PC-3 (cell line): ENCODE measurements around the gene DERA. TPM values are rescaled to one million over a fixed set of nuclear protein-coding genes. Genes with fewer than 3 reads are reported as not detected.
"Not testable (repeated sequence)": the region's sequence is repeated elsewhere in the genome, so short reads cannot be mapped to it uniquely, and the experiment has no call there.

Source experiments
- ATAC-seq: fragments of 200-7000 bp; cut with Tn5 transposase; 2 replicates; pipeline ENCODE4 v1.9.1; 2020; ENCODE audit warnings: mild to moderate bottlenecking, moderate library complexity
- BruUV-seq: library from RNA; stranded (reverse); fragments of 400-500 nt; replicated peaks from 2 replicates; lab custom pipeline; 2021; lab: Mats Ljungman, UMichigan
- CTCF ChIA-PET: fragments of 300-600 bp; sonication (Branson Sonifier 250); formaldehyde crosslinking; loops from one replicate; lab custom pipeline; 2022; ENCODE audit warnings: antibody characterized with exemption; lab: Charles Lee
- POLR2A ChIA-PET: fragments of 300-600 bp; sonication (Branson Sonifier 250); formaldehyde crosslinking; loops from one replicate; lab custom pipeline; 2022; ENCODE audit warnings: antibody characterized with exemption; ENCODE audit not compliant: unreplicated experiment; lab: Charles Lee
- DNase-seq: peaks from one replicate; pipeline ENCODE4 v3.0.0-alpha.2; 2015
- H2AFZ ChIP-seq: fragments of 300-600 bp; sonication (generic); 2 replicates; pipeline ENCODE4 v1.6.0; 2016; ENCODE audit warnings: antibody characterized with exemption, low read length
- H3F3A ChIP-seq: fragments of 300-600 bp; sonication (generic); one replicate; pipeline ENCODE4 v1.6.0; 2017; ENCODE audit warnings: antibody characterized with exemption, low read length, control low read depth, mild to moderate bottlenecking; ENCODE audit not compliant: unreplicated experiment
- H3K27ac ChIP-seq: fragments of 300-600 bp; sonication (generic); 2 replicates; pipeline ENCODE4 v1.5.1; 2016; ENCODE audit warnings: mild to moderate bottlenecking, low read length
- H3K27me3 ChIP-seq: fragments of 300-600 bp; sonication (generic); 2 replicates; pipeline ENCODE4 v1.6.1; 2016; ENCODE audit warnings: low read length, mixed read lengths
- H3K36me3 ChIP-seq: fragments of 300-600 bp; sonication (generic); 2 replicates; pipeline ENCODE4 v1.6.1; 2016; ENCODE audit warnings: low read depth, mixed run types, low read length, mixed read lengths
- H3K4me1 ChIP-seq: fragments of 300-600 bp; sonication (generic); 2 replicates; pipeline ENCODE4 v1.5.1; 2016; ENCODE audit warnings: low read length; ENCODE audit not compliant: insufficient read depth
- H3K4me2 ChIP-seq: fragments of 300-600 bp; sonication (generic); 2 replicates; pipeline ENCODE4 v1.6.0; 2016; ENCODE audit warnings: low read length
- H3K4me3 ChIP-seq: fragments of 300-600 bp; sonication (generic); 2 replicates; pipeline ENCODE4 v1.5.1; 2016; ENCODE audit warnings: mild to moderate bottlenecking, low read length, mixed read lengths
- H3K79me2 ChIP-seq: fragments of 300-600 bp; sonication (generic); 2 replicates; pipeline ENCODE4 v1.6.1; 2017; ENCODE audit warnings: low read length, mixed read lengths
- H3K9ac ChIP-seq: fragments of 300-600 bp; sonication (generic); 2 replicates; pipeline ENCODE4 v1.6.0; 2016; ENCODE audit warnings: mild to moderate bottlenecking, low read length
- H3K9me2 ChIP-seq: fragments of 300-600 bp; sonication (generic); replicated peaks from 2 replicates; pipeline ENCODE4 v1.6.1; 2016; ENCODE audit warnings: mixed run types, low read length, mixed read lengths
- H3K9me3 ChIP-seq: fragments of 300-600 bp; sonication (generic); 2 replicates; pipeline ENCODE4 v1.6.1; 2016; ENCODE audit warnings: low read length, mixed read lengths
- H4K20me1 ChIP-seq: fragments of 300-600 bp; sonication (generic); 2 replicates; pipeline ENCODE4 v1.6.1; 2016; ENCODE audit warnings: low read length, mixed read lengths
- EZH2 ChIP-seq: fragments of 300-600 bp; sonication (generic); IDR thresholded peaks from one replicate; pipeline ENCODE4 v1.6.1; 2017; ENCODE audit warnings: antibody characterized with exemption, mild to moderate bottlenecking, low read length; ENCODE audit not compliant: unreplicated experiment
- EZH2phosphoT487 ChIP-seq: fragments of 300-600 bp; sonication (generic); IDR thresholded peaks from 2 replicates; pipeline ENCODE4 v1.6.1; 2018; ENCODE audit warnings: mild to moderate bottlenecking, antibody characterized with exemption, low read length, borderline replicate concordance
- intact Hi-C: fragments of 100-400 bp; cut with micrococcal nuclease; formaldehyde crosslinking; loops from 2 replicates; pipeline ENCODE4 v1.9.0; 2023
- total RNA-seq: library from RNA; depleted of rRNA; stranded (reverse); fragments of >200 nt; gene quantifications from 2 replicates; pipeline ENCODE4 v1.2.3, GENCODE V29; 2014
- TF ChIP-seq, protein P1 (sequence below): fragments of 300-600 bp; sonication (generic); conservative IDR thresholded peaks from 2 replicates; pipeline ENCODE4 v1.5.1; 2017; ENCODE audit warnings: antibody characterized with exemption, low read depth, mild to moderate bottlenecking, low read length

Gene DERA
- total RNA-seq, 1 experiment from 2014 or later = 49.4 TPM

DNA sequence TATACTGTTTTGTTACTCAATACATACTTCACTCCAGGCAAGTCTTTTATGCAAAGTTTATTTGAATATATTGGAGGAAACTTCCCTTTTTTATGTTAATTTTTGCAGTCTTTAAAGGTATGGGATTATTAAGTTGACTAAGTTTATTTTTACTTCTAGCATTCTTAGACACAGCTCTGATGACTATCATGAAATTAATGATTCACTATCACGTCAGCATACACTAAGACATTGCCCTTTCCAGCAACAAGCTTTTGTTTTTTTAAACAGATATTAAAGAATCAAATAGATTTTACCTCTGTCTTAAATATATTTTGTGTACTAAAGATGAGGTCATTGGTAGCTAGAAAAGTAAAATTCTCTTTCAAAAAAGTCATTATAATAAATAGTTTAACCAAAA is 52.1 kb downstream of the DERA start:
- peak overlapping the region; percentile 95 for H3K27ac ChIP-seq
- H3K9me2 ChIP-seq = no peaks in the 10 kb centered on the region
- no peak overlapping the region for H2AFZ ChIP-seq
- peak overlapping the region; percentile 76 for H3K4me2 ChIP-seq
- DNase-seq (peak; percentile 66), ATAC-seq (peak; percentile 84)
- H3K9ac ChIP-seq = peak overlapping the region; percentile 61
- H4K20me1 ChIP-seq = no peaks in the 10 kb centered on the region
- H3K36me3 ChIP-seq = 0 out of 2 replicates have a peak, but pooled peaks cover 6% of the 10 kb centered on the region
- intact Hi-C loops = no loop called here
- no peaks in the 10 kb centered on the region for H3K79me2 ChIP-seq
- no peaks in the 10 kb centered on the region for H3K9me3 ChIP-seq
- ChIA-PET CTCF (no interaction called here), POLR2A (interaction anchor here (0.7 kb wide), 2 partner anchors 43 to 52 kb away, joined by 3 to 24 read pairs; partner anchors contain the start of gene DERA)
- TF ChIP-seq EZH2phosphoT487 (no peak), EZH2 (no peak)
- TF ChIP-seq, protein P1, sequence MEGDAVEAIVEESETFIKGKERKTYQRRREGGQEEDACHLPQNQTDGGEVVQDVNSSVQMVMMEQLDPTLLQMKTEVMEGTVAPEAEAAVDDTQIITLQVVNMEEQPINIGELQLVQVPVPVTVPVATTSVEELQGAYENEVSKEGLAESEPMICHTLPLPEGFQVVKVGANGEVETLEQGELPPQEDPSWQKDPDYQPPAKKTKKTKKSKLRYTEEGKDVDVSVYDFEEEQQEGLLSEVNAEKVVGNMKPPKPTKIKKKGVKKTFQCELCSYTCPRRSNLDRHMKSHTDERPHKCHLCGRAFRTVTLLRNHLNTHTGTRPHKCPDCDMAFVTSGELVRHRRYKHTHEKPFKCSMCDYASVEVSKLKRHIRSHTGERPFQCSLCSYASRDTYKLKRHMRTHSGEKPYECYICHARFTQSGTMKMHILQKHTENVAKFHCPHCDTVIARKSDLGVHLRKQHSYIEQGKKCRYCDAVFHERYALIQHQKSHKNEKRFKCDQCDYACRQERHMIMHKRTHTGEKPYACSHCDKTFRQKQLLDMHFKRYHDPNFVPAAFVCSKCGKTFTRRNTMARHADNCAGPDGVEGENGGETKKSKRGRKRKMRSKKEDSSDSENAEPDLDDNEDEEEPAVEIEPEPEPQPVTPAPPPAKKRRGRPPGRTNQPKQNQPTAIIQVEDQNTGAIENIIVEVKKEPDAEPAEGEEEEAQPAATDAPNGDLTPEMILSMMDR = no peak
- BruUV-seq = no TSS peak
- no peaks in the 10 kb centered on the region for H3F3A ChIP-seq
- H3K4me3 ChIP-seq = peak overlapping the region; percentile 39; the same call in 1 of the 2 replicates
- no peaks in the 10 kb centered on the region for H3K27me3 ChIP-seq
- peaks cover 24% of the 10 kb centered on the region for H3K4me1 ChIP-seq

DNA sequence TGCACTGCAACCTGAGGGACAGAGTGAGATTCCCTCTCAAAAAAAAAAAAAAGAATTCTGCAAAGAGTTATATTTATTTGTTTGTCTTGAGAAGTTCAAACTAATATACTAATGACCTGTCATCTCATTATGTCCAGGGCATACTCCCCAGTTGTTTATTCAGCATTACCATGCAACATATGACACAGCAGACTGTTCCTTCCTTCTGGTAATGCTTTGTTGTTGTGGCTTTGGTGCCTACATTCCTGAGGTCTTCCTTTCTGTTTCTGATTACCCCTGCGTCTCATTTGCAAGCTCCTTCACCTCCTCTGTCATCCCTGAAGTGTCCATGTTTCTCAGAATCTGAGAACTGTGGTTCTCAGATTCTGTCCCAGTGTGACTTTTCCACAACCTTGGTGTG is 55.3 kb downstream of the DERA start:
- Histone ChIP-seq H3K9me3 (no peaks in the 10 kb centered on the region), H3K27me3 (no peaks in the 10 kb centered on the region), H3K9ac (no peak overlapping the region), H3K9me2 (no peaks in the 10 kb centered on the region), H3K36me3 (0 out of 2 replicates have a peak, but pooled peaks cover 4% of the 10 kb centered on the region), H3F3A (no peaks in the 10 kb centered on the region), H3K4me2 (no peak overlapping the region), H3K4me3 (no peak overlapping the region), H4K20me1 (no peaks in the 10 kb centered on the region), H2AFZ (no peak overlapping the region), H3K27ac (no peak overlapping the region), H3K4me1 (peaks cover 24% of the 10 kb centered on the region), H3K79me2 (no peaks in the 10 kb centered on the region)
- ATAC-seq = no peak
- BruUV-seq = no TSS peak
- DNase-seq = peak; percentile 12
- intact Hi-C loops = no loop called here
- ChIA-PET CTCF (no interaction called here), POLR2A (no interaction called here)
- TF ChIP-seq EZH2 (no peak), EZH2phosphoT487 (no peak)
- TF ChIP-seq, protein P1 = no peak

- H3K9me2 ChIP-seq, DNase-seq, ATAC-seq, intact Hi-C loops, BruUV-seq, H4K20me1 ChIP-seq, CTCF ChIA-PET, H3K9ac ChIP-seq, H3K4me2 ChIP-seq, POLR2A ChIA-PET, H3K27me3 ChIP-seq, H3K9me3 ChIP-seq, H3F3A ChIP-seq, H3K36me3 ChIP-seq, H2AFZ ChIP-seq, H3K4me3 ChIP-seq, H3K27ac ChIP-seq, H3K79me2 ChIP-seq: not testable (repeated sequence)
- H3K4me1 ChIP-seq = peaks cover 21% of the 10 kb centered on the region
Measured at GRCh38 chr12:15967053-15967452, 55.9 kb downstream of the DERA start.
